Middle frontal gyrus (tissue), 1 donor: Measurements from ENCODE around the gene CDHR2.

Experiments
- DNase-seq: peaks from one replicate; pipeline ENCODE4 v3.0.0-alpha.2; 2015; ENCODE audit warnings: low spot score; ENCODE audit errors: extremely low spot score

CDHR2 gene

DNA sequence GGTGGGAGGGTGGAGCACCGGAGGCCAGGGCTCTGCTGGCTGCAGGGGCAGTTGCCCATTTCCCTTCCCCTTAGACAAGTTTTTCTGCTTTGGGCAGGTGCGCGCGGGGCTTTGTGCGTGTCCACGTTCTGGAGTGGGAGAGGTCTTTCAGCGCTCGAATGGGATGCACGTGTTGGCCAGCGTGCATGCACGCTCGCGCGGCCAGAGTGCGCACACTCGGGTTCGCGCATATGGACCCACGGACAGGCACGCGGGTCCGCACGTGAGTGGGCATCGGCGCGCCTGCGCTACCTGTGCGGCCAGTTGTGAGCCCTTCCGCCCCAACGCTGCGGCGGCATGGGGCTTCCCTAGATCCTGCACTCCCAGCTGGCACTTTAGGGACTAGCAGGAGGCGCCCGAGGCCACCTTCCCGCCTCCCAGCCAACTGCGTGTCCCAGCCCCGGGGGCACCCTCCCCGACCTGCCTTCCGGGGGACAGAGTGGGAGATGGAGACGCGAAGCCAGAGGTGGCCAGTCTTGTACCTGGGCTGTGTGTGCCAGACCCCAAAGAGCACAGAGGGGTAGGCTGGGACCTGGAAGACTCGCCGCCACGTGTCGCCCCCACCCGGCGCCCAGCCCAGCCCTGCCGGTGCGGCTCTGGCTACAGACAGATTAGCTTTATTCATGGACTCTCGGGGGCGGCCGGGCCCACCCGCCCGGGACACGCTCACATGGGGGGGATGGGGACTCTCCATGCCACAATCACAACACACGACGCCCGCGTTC, 70.6 kb downstream of the CDHR2 start:
- DNase-seq = no peak

DNA sequence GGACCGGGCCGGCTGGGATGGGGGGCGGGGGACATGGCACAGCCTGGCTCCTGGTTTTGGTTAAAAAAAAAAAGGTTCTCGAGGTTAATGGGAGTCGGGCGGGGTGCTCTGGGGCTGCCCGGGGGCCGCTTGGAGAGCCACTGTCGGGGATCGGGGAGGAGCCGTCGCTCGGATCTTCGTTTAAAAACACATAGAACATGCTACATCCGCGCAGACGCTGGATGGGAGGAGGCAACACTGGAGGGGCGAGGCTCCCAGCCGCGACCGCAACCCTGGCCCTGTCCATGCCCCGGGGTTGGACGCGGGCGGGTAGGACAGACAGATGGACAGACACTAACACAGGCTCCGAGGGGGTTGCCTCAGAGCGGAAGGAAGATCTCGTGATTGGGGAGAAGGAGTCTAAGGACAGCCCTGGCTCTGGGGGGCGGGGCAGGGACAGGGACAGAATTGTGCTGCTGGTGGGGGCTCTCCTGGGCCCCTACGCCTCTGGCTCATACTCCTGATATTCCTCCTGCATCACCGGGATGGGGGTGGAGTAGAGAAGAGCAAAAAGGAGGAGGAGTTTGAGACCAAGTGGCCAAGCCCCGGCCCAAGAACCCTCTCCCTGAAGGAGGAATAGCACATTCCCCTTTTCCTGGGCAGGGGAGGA, 71.3 kb downstream of the CDHR2 start:
- no peak for DNase-seq

- DNase-seq = no peak
These were observed 72.5 kb downstream of the CDHR2 start for GRCh38 chr5:176621661-176622079.

DNA sequence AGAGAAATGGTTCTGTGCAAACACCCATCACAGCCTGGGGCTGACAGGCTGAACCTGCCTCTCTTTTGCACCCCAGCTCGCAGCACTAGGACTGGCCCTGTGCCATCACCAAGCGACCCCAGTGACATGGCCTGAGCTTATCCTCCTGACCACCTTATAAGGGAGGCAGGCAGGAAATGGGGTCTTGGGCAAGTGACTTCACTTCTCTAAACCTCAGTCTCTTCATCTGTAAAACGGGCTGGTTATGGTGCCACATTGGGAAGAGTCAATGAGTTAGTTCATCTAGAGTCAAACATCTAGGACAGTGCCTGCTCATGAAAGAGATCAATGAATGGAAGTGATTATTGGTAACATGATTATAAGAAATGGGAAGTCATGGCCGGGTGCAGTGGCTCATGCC, 75.0 kb downstream of the CDHR2 start:
- DNase-seq = no peak

DNA sequence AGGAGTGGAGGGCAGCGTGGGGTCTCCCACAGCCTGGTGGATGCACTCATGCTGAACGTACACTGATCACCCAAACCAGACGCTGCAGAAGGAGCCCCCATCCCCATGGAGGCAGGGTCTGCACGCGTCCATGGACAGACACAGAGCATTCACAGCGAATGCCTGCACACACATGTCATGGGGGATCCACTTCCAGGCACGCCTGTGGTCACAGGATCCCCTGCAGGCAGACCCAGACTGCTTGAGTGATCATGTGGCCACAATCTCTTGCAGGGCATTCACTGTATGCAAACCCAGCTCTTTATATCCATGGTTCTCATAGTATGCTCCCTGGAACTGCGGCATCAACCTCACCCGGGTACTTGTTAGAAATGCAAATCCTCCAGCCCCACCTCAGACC, 75.8 kb downstream of the CDHR2 start:
- no peak for DNase-seq

DNA sequence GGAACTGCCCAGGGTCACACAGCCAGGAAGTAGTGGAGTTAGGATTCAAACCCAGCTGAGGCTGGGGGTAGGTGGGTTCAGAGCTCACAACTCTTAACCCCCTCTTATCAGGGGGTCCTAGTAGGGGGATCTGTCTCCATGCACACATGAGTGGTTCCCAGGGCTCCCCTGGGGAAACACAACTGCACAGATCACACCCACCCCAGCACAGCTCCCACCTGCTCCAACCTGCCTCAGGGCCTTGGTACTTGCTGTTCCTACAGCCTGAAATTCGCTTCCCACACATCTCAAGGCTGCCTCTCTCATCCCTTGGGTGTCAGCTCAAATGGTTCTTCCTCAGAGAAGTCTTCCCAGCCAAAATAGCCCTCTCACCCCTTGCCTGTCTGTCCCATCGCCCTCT, 76.4 kb downstream of the CDHR2 start:
- no peak for DNase-seq

DNA sequence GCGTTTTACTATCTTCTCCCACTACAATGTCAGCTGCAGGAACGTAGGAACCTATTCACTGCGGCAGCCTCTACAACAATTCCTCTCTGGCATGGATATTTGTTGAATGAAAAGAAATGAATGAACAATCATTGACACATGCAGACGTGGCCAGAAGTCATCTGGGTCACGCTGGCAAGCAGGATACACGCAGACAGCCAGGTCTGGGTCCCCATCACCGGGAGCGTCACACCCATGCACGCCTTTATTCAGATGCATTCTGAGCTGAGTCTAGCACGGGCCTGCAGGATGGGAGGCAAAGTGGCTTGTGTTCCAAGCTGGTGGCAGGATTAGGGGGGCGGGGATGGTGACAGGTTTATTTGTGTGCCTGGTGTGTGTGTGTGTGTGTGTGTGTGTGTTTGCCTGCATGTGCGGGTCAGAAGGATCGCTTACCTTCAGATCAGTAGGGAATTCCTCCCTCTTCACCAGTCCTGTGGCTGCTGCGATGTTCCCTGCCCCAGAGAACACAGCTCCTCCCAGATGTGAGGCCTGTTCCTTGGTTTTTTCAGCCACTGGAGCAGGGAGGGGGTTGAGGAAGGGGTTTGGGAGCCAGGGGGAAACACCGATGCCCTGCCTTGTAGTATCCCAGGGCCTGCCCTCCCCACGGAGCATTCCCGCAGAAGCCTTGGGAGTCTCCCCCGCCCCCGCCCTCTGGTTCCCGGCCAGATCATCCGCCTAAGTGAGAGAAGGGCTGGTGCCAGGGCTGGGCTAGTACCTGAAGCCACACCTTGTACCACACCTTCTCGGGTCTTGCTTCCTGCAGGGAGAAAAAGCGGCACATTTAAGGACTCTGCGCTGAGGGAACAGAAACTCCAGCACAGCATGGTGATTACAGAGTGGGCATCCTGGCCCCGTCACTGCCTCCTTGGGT, 77.1 kb downstream of the CDHR2 start:
- DNase-seq = no peak

GRCh38 chr5:176626876-176627236, 77.7 kb downstream of the CDHR2 start:
- DNase-seq = no peak

DNA sequence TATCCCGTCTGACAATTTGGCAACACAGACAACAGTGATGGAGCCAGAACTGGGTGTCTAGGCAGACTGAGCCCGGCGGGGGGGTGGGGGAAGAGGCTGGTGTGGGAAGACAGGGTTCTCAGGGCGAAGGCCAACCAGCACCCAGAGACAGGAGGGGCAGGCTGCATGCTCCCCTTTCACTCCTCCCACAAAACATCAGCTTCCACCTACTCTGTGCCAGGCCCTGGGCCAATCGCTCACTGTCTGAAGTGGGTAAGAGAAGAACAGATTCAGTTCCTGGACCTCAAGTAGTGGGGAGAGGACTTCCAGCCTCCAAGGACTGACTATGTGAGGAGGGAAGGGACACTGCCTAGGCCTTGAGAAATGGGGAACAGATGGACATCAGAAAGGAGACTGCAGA, 78.4 kb downstream of the CDHR2 start:
- DNase-seq = no peak

GRCh38 chr5:176628406-176629228, 79.5 kb downstream of the CDHR2 start:
- DNase-seq = no peak

DNA sequence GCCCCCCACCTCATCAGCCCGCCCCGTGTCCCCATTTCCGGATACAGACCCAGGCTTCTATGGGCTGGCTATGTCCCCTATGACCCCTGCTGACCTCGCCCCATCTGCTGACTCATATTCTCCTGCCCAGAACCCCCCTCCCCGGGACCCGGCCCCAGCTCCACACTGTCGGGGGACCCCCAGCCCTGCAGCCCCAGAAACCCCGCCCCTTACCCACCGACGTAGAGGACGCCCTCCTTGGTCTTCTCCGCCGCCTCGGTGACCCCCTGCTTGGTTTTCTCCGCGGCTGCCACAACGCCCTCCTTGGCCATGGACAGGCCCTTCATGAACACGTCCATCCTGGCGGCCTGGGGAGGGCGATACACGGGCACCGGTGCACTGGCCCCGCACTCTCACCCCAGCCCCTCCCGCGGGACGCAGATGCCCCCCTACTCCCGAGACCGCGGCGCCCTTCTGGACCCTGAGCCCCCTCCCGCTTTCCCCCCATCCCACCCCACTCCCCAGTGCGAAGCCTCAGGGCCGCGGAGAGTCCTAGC, 80.2 kb downstream of the CDHR2 start:
- no peak for DNase-seq

DNA sequence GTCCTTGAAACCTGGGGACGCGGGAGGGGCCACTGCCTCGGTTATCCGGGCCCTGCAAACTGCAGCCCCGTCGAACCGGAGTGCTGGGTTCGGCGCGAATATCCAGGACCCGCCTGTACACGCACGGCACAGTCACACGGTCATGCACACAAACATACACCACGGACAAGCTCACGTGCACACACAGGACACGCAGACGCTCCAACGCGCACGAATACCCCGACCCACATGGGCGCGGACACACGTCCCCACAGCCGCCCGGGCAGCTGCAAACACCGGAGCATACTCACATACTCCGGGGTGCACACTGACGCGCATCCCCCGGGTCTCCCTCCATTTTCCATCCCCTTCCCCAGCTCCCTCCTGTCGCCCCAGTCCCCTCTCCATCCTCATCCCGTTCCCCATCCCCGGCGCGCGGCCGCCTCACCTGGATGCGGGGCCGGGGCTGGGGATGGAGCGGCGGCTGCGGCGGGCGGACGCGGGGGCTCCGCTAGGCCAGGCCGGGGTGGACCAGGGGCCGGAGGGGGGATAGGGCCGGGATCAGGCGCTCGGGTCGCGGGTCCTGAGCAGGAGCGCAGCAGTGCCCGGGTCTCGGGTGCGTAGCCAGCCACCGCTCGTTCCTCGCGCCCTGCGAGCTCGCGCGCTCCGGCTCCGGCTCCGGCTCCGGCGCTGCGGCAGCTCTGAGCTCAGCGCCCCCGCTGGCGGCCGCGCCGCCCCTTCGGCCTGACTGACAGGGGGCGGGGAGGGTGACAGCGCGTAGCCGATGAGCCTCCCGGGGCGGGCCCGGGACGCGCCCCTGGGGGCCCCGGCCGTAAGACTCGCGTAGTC, 80.9 kb downstream of the CDHR2 start, which contains the start of the genes EIF4E1B and SNCB:
TSS of gene EIF4E1B (plus strand) at position 823 of the 828 bp plus-strand sequence. CDS start 12,113 bp downstream, outside the sequence.
TSS of gene SNCB (minus strand) at position 682 of the 828 bp plus-strand sequence. CDS start 880 bp downstream, outside the sequence.
- peak; percentile 72 for DNase-seq

- DNase-seq = no peak
These were observed 81.6 kb downstream of the CDHR2 start for GRCh38 chr5:176630681-176631222.

- DNase-seq = no peak
These were observed 82.5 kb downstream of the CDHR2 start for GRCh38 chr5:176631383-176632200.

GRCh38 chr5:176632745-176633144, 83.6 kb downstream of the CDHR2 start:
- no peak for DNase-seq

DNA sequence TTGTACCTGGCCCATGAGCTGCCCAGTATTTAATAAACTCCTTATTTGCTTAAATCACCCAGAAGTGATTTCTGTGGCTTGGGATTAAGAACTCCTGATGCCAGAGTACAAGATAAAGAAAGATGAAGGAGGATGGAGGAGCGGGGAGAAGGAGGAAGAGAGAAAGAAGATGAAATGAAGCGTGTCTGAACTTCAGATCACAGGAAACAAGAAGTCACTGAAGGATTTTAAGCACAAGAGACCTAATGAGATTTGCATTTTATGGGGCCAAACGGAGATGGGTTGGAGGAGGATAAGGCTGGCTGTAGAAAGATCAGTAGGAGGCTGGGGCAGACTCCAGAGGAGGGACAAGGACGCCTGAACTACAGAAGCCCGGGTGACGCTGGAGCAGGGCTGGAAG, 84.5 kb downstream of the CDHR2 start:
- DNase-seq = no peak

- DNase-seq = no peak
These were observed 87.3 kb downstream of the CDHR2 start for GRCh38 chr5:176636426-176636825.

DNA sequence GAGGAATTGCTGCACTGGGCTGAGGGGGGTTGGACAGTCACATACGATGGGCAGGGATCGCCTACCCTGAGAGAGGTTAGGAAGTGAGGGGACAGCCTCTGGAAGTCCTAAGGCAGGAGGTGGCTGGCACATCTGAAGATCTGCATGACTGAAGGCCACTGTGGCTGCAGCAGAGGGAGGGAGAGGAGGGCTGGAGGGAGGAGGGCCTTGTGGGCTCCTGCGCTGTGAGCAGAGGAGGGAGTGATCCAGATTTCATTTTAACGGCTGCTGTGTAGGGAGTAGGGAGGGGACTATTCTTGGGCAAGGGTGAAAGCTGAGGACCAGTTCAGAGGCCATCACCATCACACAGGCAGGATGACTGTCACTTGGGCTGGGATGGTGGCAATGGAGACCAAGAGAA, 88.4 kb downstream of the CDHR2 start:
- no peak for DNase-seq

DNA sequence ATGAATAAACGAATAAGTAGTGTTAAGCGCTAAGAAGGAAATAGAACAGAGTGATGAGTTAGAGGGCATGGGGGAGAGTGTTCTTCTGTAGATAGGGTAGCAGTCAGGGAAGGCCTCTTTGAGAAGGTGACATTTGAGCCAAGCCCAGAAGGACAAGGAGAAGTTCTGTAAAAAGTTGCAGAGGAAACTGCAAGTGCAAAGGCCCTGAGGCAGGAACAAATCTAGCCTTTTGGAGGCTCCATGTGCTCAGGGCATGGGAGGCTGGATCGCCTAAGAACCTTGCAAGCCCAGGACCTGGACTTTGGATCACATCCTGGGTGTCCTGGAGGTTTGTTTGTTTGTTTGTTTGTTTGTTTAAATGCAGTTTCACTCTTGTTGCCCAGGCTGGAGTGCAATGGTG, 89.3 kb downstream of the CDHR2 start:
- DNase-seq = no peak
